Measurements from ENCODE around the gene THSD7B.

Gene THSD7B

DNA sequence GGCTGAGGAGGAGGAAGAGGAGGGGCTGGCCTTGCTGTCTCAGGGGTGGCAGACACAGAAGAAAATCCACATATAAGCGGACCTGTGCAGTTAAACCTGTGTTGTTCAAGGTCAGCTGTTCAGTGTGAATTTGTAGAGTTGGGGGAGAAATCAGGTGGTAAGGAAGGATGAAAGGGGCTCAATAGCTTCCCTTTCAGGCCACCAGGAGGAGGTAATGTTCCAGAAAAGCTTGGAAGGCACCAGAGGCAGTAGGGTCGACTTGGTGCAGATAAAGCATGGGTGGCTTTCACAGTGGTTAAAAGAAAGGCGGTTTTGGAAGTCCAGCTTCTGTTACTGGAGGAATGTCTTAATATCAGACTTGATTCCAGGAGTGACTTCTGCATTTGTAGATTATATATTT, 167.4 kb downstream of the THSD7B start:
- H3K27ac ChIP-seq (ENCODE audit: low read length, poor library complexity, severe bottlenecking), result no peak overlapping the region
- no peaks in the 10 kb centered on the region for H3K27me3 ChIP-seq (ENCODE audit: control insufficient read depth in 1 of 2, insufficient read depth in 1 of 2, low read length in 2 of 2)
- H2BK15ac ChIP-seq (ENCODE audit: low read depth, poor library complexity, severe bottlenecking), result no peak overlapping the region
- H3K36me3 ChIP-seq (ENCODE audit: control insufficient read depth in 1 of 2, insufficient read depth in 2 of 2, low read depth in 1 of 2, low read length in 2 of 2), result no peaks in the 10 kb centered on the region
- no peak overlapping the region for H2BK5ac ChIP-seq (ENCODE audit: low read depth, low read length, poor library complexity, severe bottlenecking)
- no peak overlapping the region for H4K8ac ChIP-seq (ENCODE audit: low read length)
- H3K14ac ChIP-seq (ENCODE audit: low read length in 2 of 2), result no peak overlapping the region
- H3K9me3 ChIP-seq (ENCODE audit: control insufficient read depth, low read length), result no peaks in the 10 kb centered on the region
- H3K4me1 ChIP-seq (ENCODE audit: control insufficient read depth, insufficient read depth, low read depth, low read length), result no peaks in the 10 kb centered on the region
- DNase-seq, result no peak
- no peak overlapping the region for H3K18ac ChIP-seq (ENCODE audit: low read depth in 1 of 2, low read length in 2 of 2)
- no peak overlapping the region for H2AK5ac ChIP-seq (ENCODE audit: low read length, severe bottlenecking)
- H4K91ac ChIP-seq (ENCODE audit: low read length), result no peak overlapping the region
- no peak overlapping the region for H2BK120ac ChIP-seq (ENCODE audit: low read depth, low read length)
- no peak overlapping the region for H3K9ac ChIP-seq (ENCODE audit: low read length)
- no peak overlapping the region for H3K4me2 ChIP-seq (ENCODE audit: low read length, poor library complexity, severe bottlenecking)
- H2BK12ac ChIP-seq (ENCODE audit: low read length in 2 of 2), result no peak overlapping the region
- WGBS, result 30% methylated on average over 3 of the region's 3 CpGs
- no peak overlapping the region for H3K4me3 ChIP-seq (ENCODE audit: insufficient read depth in 1 of 2, low read depth in 1 of 2, low read length in 2 of 2)
- no peaks in the 10 kb centered on the region for H3K79me1 ChIP-seq (replicated peaks; ENCODE audit: low read length, poor library complexity, severe bottlenecking)
- no peak overlapping the region for H3K4ac ChIP-seq (ENCODE audit: low read depth in 1 of 2, low read length in 2 of 2)
- no peak overlapping the region for H3K23ac ChIP-seq (ENCODE audit: low read length in 2 of 2)
- H2AFZ ChIP-seq (ENCODE audit: low read depth, low read length), result no peak overlapping the region

GRCh38 chr2:136935119-136935518, 169.8 kb downstream of the THSD7B start:
- H3K23ac ChIP-seq (ENCODE audit: low read length in 2 of 2), result no peak overlapping the region
- H2AK5ac ChIP-seq (ENCODE audit: low read length, severe bottlenecking), result no peak overlapping the region
- no peaks in the 10 kb centered on the region for H3K79me1 ChIP-seq (replicated peaks; ENCODE audit: low read length, poor library complexity, severe bottlenecking)
- no peak overlapping the region for H3K9ac ChIP-seq (ENCODE audit: low read length)
- no peak overlapping the region for H2AFZ ChIP-seq (ENCODE audit: low read depth, low read length)
- no peaks in the 10 kb centered on the region for H3K27me3 ChIP-seq (ENCODE audit: control insufficient read depth in 1 of 2, insufficient read depth in 1 of 2, low read length in 2 of 2)
- no peaks in the 10 kb centered on the region for H3K4me1 ChIP-seq (ENCODE audit: control insufficient read depth, insufficient read depth, low read depth, low read length)
- H4K91ac ChIP-seq (ENCODE audit: low read length), result no peak overlapping the region
- H3K9me3 ChIP-seq (ENCODE audit: control insufficient read depth, low read length), result no peaks in the 10 kb centered on the region
- no peaks in the 10 kb centered on the region for H3K36me3 ChIP-seq (ENCODE audit: control insufficient read depth in 1 of 2, insufficient read depth in 2 of 2, low read depth in 1 of 2, low read length in 2 of 2)
- H2BK5ac ChIP-seq (ENCODE audit: low read depth, low read length, poor library complexity, severe bottlenecking), result no peak overlapping the region
- H3K4me2 ChIP-seq (ENCODE audit: low read length, poor library complexity, severe bottlenecking), result no peak overlapping the region
- no peak overlapping the region for H2BK15ac ChIP-seq (ENCODE audit: low read depth, poor library complexity, severe bottlenecking)
- DNase-seq, result no peak
- H4K8ac ChIP-seq (ENCODE audit: low read length), result no peak overlapping the region
- no peak overlapping the region for H3K18ac ChIP-seq (ENCODE audit: low read depth in 1 of 2, low read length in 2 of 2)
- H3K14ac ChIP-seq (ENCODE audit: low read length in 2 of 2), result no peak overlapping the region
- no peak overlapping the region for H3K27ac ChIP-seq (ENCODE audit: low read length, poor library complexity, severe bottlenecking)
- H2BK12ac ChIP-seq (ENCODE audit: low read length in 2 of 2), result no peak overlapping the region
- no peak overlapping the region for H2BK120ac ChIP-seq (ENCODE audit: low read depth, low read length)
- WGBS, result 83% methylated on average over 1 of the region's 1 CpG
- no peak overlapping the region for H3K4ac ChIP-seq (ENCODE audit: low read depth in 1 of 2, low read length in 2 of 2)
- H3K4me3 ChIP-seq (ENCODE audit: insufficient read depth in 1 of 2, low read depth in 1 of 2, low read length in 2 of 2), result no peak overlapping the region

GRCh38 chr2:136956050-136956449, 190.7 kb downstream of the THSD7B start:
- H3K18ac ChIP-seq (ENCODE audit: low read depth in 1 of 2, low read length in 2 of 2), result no peak overlapping the region
- no peaks in the 10 kb centered on the region for H3K4me1 ChIP-seq (ENCODE audit: control insufficient read depth, insufficient read depth, low read depth, low read length)
- H4K8ac ChIP-seq (ENCODE audit: low read length), result no peak overlapping the region
- no peak overlapping the region for H3K4me2 ChIP-seq (ENCODE audit: low read length, poor library complexity, severe bottlenecking)
- H3K36me3 ChIP-seq (ENCODE audit: control insufficient read depth in 1 of 2, insufficient read depth in 2 of 2, low read depth in 1 of 2, low read length in 2 of 2), result no peaks in the 10 kb centered on the region
- WGBS, result no CpG with 5 or more reads among the region's 1 CpG
- no peak overlapping the region for H2BK120ac ChIP-seq (ENCODE audit: low read depth, low read length)
- no peak overlapping the region for H3K9ac ChIP-seq (ENCODE audit: low read length)
- H3K9me3 ChIP-seq (ENCODE audit: control insufficient read depth, low read length), result no peaks in the 10 kb centered on the region
- no peak overlapping the region for H2BK12ac ChIP-seq (ENCODE audit: low read length in 2 of 2)
- H3K4ac ChIP-seq (ENCODE audit: low read depth in 1 of 2, low read length in 2 of 2), result no peak overlapping the region
- no peak overlapping the region for H3K27ac ChIP-seq (ENCODE audit: low read length, poor library complexity, severe bottlenecking)
- no peak overlapping the region for H2AFZ ChIP-seq (ENCODE audit: low read depth, low read length)
- no peak overlapping the region for H3K14ac ChIP-seq (ENCODE audit: low read length in 2 of 2)
- no peak overlapping the region for H2AK5ac ChIP-seq (ENCODE audit: low read length, severe bottlenecking)
- no peaks in the 10 kb centered on the region for H3K27me3 ChIP-seq (ENCODE audit: control insufficient read depth in 1 of 2, insufficient read depth in 1 of 2, low read length in 2 of 2)
- no peak overlapping the region for H3K23ac ChIP-seq (ENCODE audit: low read length in 2 of 2)
- no peak overlapping the region for H2BK15ac ChIP-seq (ENCODE audit: low read depth, poor library complexity, severe bottlenecking)
- H2BK5ac ChIP-seq (ENCODE audit: low read depth, low read length, poor library complexity, severe bottlenecking), result no peak overlapping the region
- no peak for DNase-seq
- no peak overlapping the region for H4K91ac ChIP-seq (ENCODE audit: low read length)
- no peak overlapping the region for H3K4me3 ChIP-seq (ENCODE audit: insufficient read depth in 1 of 2, low read depth in 1 of 2, low read length in 2 of 2)
- no peaks in the 10 kb centered on the region for H3K79me1 ChIP-seq (replicated peaks; ENCODE audit: low read length, poor library complexity, severe bottlenecking)

- no peak overlapping the region for H3K9ac ChIP-seq (ENCODE audit: low read length)
- H3K27ac ChIP-seq (ENCODE audit: low read length, poor library complexity, severe bottlenecking), result no peak overlapping the region
- H3K4me3 ChIP-seq (ENCODE audit: insufficient read depth in 1 of 2, low read depth in 1 of 2, low read length in 2 of 2), result no peak overlapping the region
- WGBS, result no CpG with 5 or more reads among the region's 1 CpG
- H4K91ac ChIP-seq (ENCODE audit: low read length), result no peak overlapping the region
- no peak overlapping the region for H3K4ac ChIP-seq (ENCODE audit: low read depth in 1 of 2, low read length in 2 of 2)
- no peak overlapping the region for H2BK120ac ChIP-seq (ENCODE audit: low read depth, low read length)
- H2BK5ac ChIP-seq (ENCODE audit: low read depth, low read length, poor library complexity, severe bottlenecking), result no peak overlapping the region
- H3K4me1 ChIP-seq (ENCODE audit: control insufficient read depth, insufficient read depth, low read depth, low read length), result no peaks in the 10 kb centered on the region
- H4K8ac ChIP-seq (ENCODE audit: low read length), result no peak overlapping the region
- no peaks in the 10 kb centered on the region for H3K36me3 ChIP-seq (ENCODE audit: control insufficient read depth in 1 of 2, insufficient read depth in 2 of 2, low read depth in 1 of 2, low read length in 2 of 2)
- H3K4me2 ChIP-seq (ENCODE audit: low read length, poor library complexity, severe bottlenecking), result no peak overlapping the region
- H2AK5ac ChIP-seq (ENCODE audit: low read length, severe bottlenecking), result no peak overlapping the region
- no peaks in the 10 kb centered on the region for H3K79me1 ChIP-seq (replicated peaks; ENCODE audit: low read length, poor library complexity, severe bottlenecking)
- no peak overlapping the region for H2BK12ac ChIP-seq (ENCODE audit: low read length in 2 of 2)
- H3K18ac ChIP-seq (ENCODE audit: low read depth in 1 of 2, low read length in 2 of 2), result no peak overlapping the region
- no peak overlapping the region for H2BK15ac ChIP-seq (ENCODE audit: low read depth, poor library complexity, severe bottlenecking)
- no peak overlapping the region for H3K14ac ChIP-seq (ENCODE audit: low read length in 2 of 2)
- no peaks in the 10 kb centered on the region for H3K27me3 ChIP-seq (ENCODE audit: control insufficient read depth in 1 of 2, insufficient read depth in 1 of 2, low read length in 2 of 2)
- no peak overlapping the region for H3K23ac ChIP-seq (ENCODE audit: low read length in 2 of 2)
- H3K9me3 ChIP-seq (ENCODE audit: control insufficient read depth, low read length), result no peaks in the 10 kb centered on the region
- H2AFZ ChIP-seq (ENCODE audit: low read depth, low read length), result no peak overlapping the region
- no peak for DNase-seq
These were observed 191.7 kb downstream of the THSD7B start for GRCh38 chr2:136957044-136957443.

All from mesenchymal stem cell (in vitro differentiated cells and primary cell).